Measurements from ENCODE around the gene NT5DC1. TPM values are rescaled to one million over a fixed set of nuclear protein-coding genes. Genes with fewer than 3 reads are reported as not detected.

Gene NT5DC1
- total RNA-seq, 1 donor from 2014 or later = 49.7 TPM

DNA sequence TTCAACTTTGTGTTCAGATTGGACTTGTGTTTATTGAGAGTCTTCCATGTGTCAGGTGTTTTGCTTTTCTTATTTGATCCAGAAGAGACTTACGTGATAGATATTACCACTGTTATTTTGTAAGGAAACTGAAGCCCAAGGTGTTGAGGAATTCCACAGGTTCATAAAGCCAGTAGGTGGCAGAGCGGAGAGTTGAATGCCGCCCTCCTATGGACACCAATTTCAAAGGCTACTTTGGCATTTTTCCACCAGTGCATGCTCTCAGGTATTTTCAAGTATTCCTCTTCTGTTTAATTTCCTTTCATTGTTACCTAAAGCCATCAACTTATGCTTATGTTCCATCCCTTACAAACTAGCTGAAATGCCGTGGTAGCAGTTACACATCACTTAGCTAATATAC lies 39.3 kb downstream of the NT5DC1 start:
- Histone ChIP-seq H3K4me3 (no peak overlapping the region), H3K36me3 (no peaks in the 10 kb centered on the region), H3K27me3 (no peaks in the 10 kb centered on the region), H3K4me1 (no peaks in the 10 kb centered on the region), H3K27ac (no peak overlapping the region), H3K9me3 (no peaks in the 10 kb centered on the region)
- ATAC-seq (peak; percentile 72), DNase-seq (no peak)
- TF ChIP-seq, protein P1, sequence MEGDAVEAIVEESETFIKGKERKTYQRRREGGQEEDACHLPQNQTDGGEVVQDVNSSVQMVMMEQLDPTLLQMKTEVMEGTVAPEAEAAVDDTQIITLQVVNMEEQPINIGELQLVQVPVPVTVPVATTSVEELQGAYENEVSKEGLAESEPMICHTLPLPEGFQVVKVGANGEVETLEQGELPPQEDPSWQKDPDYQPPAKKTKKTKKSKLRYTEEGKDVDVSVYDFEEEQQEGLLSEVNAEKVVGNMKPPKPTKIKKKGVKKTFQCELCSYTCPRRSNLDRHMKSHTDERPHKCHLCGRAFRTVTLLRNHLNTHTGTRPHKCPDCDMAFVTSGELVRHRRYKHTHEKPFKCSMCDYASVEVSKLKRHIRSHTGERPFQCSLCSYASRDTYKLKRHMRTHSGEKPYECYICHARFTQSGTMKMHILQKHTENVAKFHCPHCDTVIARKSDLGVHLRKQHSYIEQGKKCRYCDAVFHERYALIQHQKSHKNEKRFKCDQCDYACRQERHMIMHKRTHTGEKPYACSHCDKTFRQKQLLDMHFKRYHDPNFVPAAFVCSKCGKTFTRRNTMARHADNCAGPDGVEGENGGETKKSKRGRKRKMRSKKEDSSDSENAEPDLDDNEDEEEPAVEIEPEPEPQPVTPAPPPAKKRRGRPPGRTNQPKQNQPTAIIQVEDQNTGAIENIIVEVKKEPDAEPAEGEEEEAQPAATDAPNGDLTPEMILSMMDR (IDR thresholded peaks at IDR 0.05) = peak; percentile 18
- intact Hi-C loops (cut with DNase I) = no loop called here

DNA sequence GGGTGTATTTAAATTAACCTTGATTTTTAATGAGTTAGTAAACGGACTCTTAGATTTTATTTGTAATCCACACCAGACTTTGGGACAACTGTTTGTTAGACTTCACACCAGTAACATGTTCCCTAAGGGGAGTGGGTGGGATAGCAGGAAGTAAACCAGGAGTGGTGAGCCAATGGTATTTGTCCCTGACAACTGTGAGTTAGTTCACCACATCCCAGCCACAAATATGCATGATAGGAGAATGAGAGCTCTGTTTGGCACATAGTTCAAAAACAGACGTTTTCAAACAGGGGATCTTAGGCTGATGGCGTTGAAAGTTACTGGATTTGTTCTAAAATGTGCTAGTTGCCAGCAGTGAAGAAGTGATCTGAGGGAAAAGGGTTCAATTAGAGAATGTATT lies 44.0 kb downstream of the NT5DC1 start:
- H3K27me3 ChIP-seq = no peaks in the 10 kb centered on the region
- no peaks in the 10 kb centered on the region for H3K9me3 ChIP-seq
- DNase-seq (no peak), ATAC-seq (no peak)
- intact Hi-C loops (cut with DNase I) = no loop called here
- no peak overlapping the region for H3K27ac ChIP-seq
- H3K36me3 ChIP-seq = no peaks in the 10 kb centered on the region
- TF ChIP-seq, protein P1 (IDR thresholded peaks at IDR 0.05) = no peak
- peaks cover 8% of the 10 kb centered on the region for H3K4me1 ChIP-seq
- no peak overlapping the region for H3K4me3 ChIP-seq

- Histone ChIP-seq H3K27ac (no peak overlapping the region), H3K36me3 (no peaks in the 10 kb centered on the region), H3K4me1 (peaks cover 8% of the 10 kb centered on the region), H3K27me3 (no peaks in the 10 kb centered on the region), H3K4me3 (no peak overlapping the region), H3K9me3 (no peaks in the 10 kb centered on the region)
- no peak for ATAC-seq
- intact Hi-C loops (cut with DNase I) = no loop called here
- TF ChIP-seq, protein P1 (IDR thresholded peaks at IDR 0.05) = no peak
- DNase-seq = no peak
These were observed 45.4 kb downstream of the NT5DC1 start for GRCh38 chr6:116145803-116146675.

- TF ChIP-seq, protein P1 (IDR thresholded peaks at IDR 0.05) = no peak
- intact Hi-C loops (cut with DNase I) = no loop called here
- DNase-seq (no peak), ATAC-seq (no peak)
- no peaks in the 10 kb centered on the region for H3K9me3 ChIP-seq
- no peak overlapping the region for H3K27ac ChIP-seq
- no peaks in the 10 kb centered on the region for H3K27me3 ChIP-seq
- H3K4me1 ChIP-seq = no peaks in the 10 kb centered on the region
- no peak overlapping the region for H3K4me3 ChIP-seq
- H3K36me3 ChIP-seq = no peaks in the 10 kb centered on the region
These were observed 52.0 kb downstream of the NT5DC1 start for GRCh38 chr6:116152620-116153019.

DNA sequence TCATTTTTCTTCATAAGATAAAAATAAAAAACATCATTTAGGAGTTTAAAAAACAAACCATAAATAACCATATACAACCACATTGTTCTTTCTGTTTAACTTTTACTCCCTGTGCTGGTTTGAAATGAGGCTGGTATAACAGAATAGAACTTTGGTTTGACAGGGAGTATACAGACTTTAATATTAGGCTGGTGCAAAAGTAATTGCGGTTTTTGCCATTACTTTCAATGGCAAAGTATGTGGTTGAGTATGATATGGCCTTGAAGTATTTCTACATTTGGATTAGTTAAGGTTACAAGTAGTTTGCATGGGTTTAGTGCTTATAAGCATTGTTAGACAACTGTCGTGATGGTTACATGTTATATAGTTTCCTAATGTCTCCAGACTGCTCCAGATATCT lies 54.2 kb downstream of the NT5DC1 start:
- no peaks in the 10 kb centered on the region for H3K4me1 ChIP-seq
- no peak for ATAC-seq
- no peak for DNase-seq
- intact Hi-C loops (cut with DNase I) = no loop called here
- H3K27ac ChIP-seq = no peak overlapping the region
- H3K27me3 ChIP-seq = no peaks in the 10 kb centered on the region
- no peaks in the 10 kb centered on the region for H3K36me3 ChIP-seq
- H3K9me3 ChIP-seq = no peaks in the 10 kb centered on the region
- TF ChIP-seq, protein P1 (IDR thresholded peaks at IDR 0.05) = no peak
- no peak overlapping the region for H3K4me3 ChIP-seq

Measured in upper lobe of right lung (tissue), 1 donor.